ENCODE results near the gene RAB8B.
"Not testable (repeated sequence)": the region's sequence is repeated elsewhere in the genome, so short reads cannot be mapped to it uniquely, and the experiment has no call there.

Gene RAB8B

GRCh38 chr15:63203451-63204090 lies 14.2 kb downstream of the RAB8B start:
- no peak for DNase-seq

GRCh38 chr15:63206079-63206478 lies 16.7 kb downstream of the RAB8B start:
- no peak for DNase-seq

- not testable (repeated sequence) for DNase-seq
These were observed 19.4 kb downstream of the RAB8B start for GRCh38 chr15:63208824-63209223.

- DNase-seq, result no peak
These were observed 21.0 kb downstream of the RAB8B start for GRCh38 chr15:63210151-63211091.

GRCh38 chr15:63211092-63211490 lies 21.7 kb downstream of the RAB8B start:
- DNase-seq, result no peak

GRCh38 chr15:63211549-63211948 lies 22.1 kb downstream of the RAB8B start:
- no peak for DNase-seq

- DNase-seq, result no peak
These were observed 22.9 kb downstream of the RAB8B start for GRCh38 chr15:63212050-63213004.

- DNase-seq, result no peak
These were observed 28.8 kb downstream of the RAB8B start for GRCh38 chr15:63218100-63218808.

- no peak for DNase-seq
These were observed 29.8 kb downstream of the RAB8B start for GRCh38 chr15:63219196-63219710.

GRCh38 chr15:63221346-63221745 lies 31.9 kb downstream of the RAB8B start:
- DNase-seq, result no peak

- no peak for DNase-seq
These were observed 34.1 kb downstream of the RAB8B start for GRCh38 chr15:63223463-63223862.

- DNase-seq, result no peak
These were observed 36.0 kb downstream of the RAB8B start for GRCh38 chr15:63225381-63225780.

- DNase-seq, result no peak
These were observed 36.9 kb downstream of the RAB8B start for GRCh38 chr15:63226155-63226883.

GRCh38 chr15:63226966-63227401 lies 37.6 kb downstream of the RAB8B start:
- DNase-seq, result no peak

- no peak for DNase-seq
These were observed 38.3 kb downstream of the RAB8B start for GRCh38 chr15:63227689-63228088.

GRCh38 chr15:63231206-63231605 lies 41.8 kb downstream of the RAB8B start:
- DNase-seq, result no peak

GRCh38 chr15:63231706-63232105 lies 42.3 kb downstream of the RAB8B start:
- no peak for DNase-seq

GRCh38 chr15:63232405-63232804 lies 43.0 kb downstream of the RAB8B start:
- DNase-seq, result no peak

- no peak for DNase-seq
These were observed 43.5 kb downstream of the RAB8B start for GRCh38 chr15:63232943-63233342.

GRCh38 chr15:63233667-63234423 lies 44.4 kb downstream of the RAB8B start:
- no peak for DNase-seq
